Hematopoietic multipotent progenitor cell treated with erythropoietin and hydrocortisone succinate and interleukin-3 and kit ligand, for 15 days (in vitro differentiated cells): ENCODE data around the gene GTF2I.
"Not testable (repeated sequence)": the region's sequence is repeated elsewhere in the genome, so short reads cannot be mapped to it uniquely, and the experiment has no call there.

Experiments
- DNase-seq: peaks from one replicate; pipeline ENCODE4 v3.0.0-alpha.2; 2015; ENCODE audit warnings: low spot score

GTF2I gene

GRCh38 chr7:74656837-74657691 is 454 bp upstream of the GTF2I start:
- DNase-seq = peak; percentile 96

- peak; percentile 87 for DNase-seq
These were observed 873 bp downstream of the GTF2I start for GRCh38 chr7:74658178-74659004.

GRCh38 chr7:74660202-74660601 is 2.7 kb downstream of the GTF2I start:
- DNase-seq = not testable (repeated sequence)

GRCh38 chr7:74661836-74662794 is 4.6 kb downstream of the GTF2I start:
- DNase-seq = not testable (repeated sequence)

- no peak for DNase-seq
These were observed 7.9 kb downstream of the GTF2I start for GRCh38 chr7:74665296-74665938.

GRCh38 chr7:74667013-74667412 is 9.5 kb downstream of the GTF2I start:
- not testable (repeated sequence) for DNase-seq

GRCh38 chr7:74667520-74667919 is 10.0 kb downstream of the GTF2I start:
- not testable (repeated sequence) for DNase-seq

GRCh38 chr7:74671602-74672001 is 14.1 kb downstream of the GTF2I start:
- no peak for DNase-seq

- DNase-seq = no peak
These were observed 14.9 kb downstream of the GTF2I start for GRCh38 chr7:74672343-74672915.

GRCh38 chr7:74674166-74674565 is 16.6 kb downstream of the GTF2I start:
- no peak for DNase-seq

- no peak for DNase-seq
These were observed 25.3 kb downstream of the GTF2I start for GRCh38 chr7:74682829-74683228.

GRCh38 chr7:74683799-74684198 is 26.3 kb downstream of the GTF2I start:
- DNase-seq = no peak

- DNase-seq = no peak
These were observed 27.0 kb downstream of the GTF2I start for GRCh38 chr7:74684473-74684872.

GRCh38 chr7:74684921-74685320 is 27.4 kb downstream of the GTF2I start:
- DNase-seq = no peak

- DNase-seq = no peak
These were observed 33.0 kb downstream of the GTF2I start for GRCh38 chr7:74690474-74690873.

GRCh38 chr7:74704419-74704818 is 46.9 kb downstream of the GTF2I start:
- DNase-seq = not testable (repeated sequence)

GRCh38 chr7:74707238-74707637 is 49.7 kb downstream of the GTF2I start:
- no peak for DNase-seq

- no peak for DNase-seq
These were observed 51.2 kb downstream of the GTF2I start for GRCh38 chr7:74708569-74709275.

- DNase-seq = no peak
These were observed 52.6 kb downstream of the GTF2I start for GRCh38 chr7:74709880-74710671.

- no peak for DNase-seq
These were observed 56.0 kb downstream of the GTF2I start for GRCh38 chr7:74713567-74713966.
